Esophagus muscularis mucosa (tissue), 4 donors: ENCODE results near the gene LSM3.

ENCODE experiments used
- CTCF ChIP-seq, 3 experiments: fragments of 200-600 bp in 2 of 3; fragments of 450-650 bp in 1 of 3; sonication (generic) in 2 of 3; IDR thresholded peaks; one replicate each; pipeline ENCODE4 v1.5.1; 2017 to 2019; ENCODE audit warnings: antibody characterized with exemption in 3 of 3, mild to moderate bottlenecking in 2 of 3, moderate library complexity in 1 of 3
- EP300 ChIP-seq: sonication (generic); formaldehyde crosslinking; IDR thresholded peaks from one replicate; pipeline ENCODE4 v1.6.1; 2017; ENCODE audit warnings: antibody characterized with exemption
- POLR2A ChIP-seq: fragments of 450-650 bp; IDR thresholded peaks from one replicate; pipeline ENCODE4 v1.6.1; 2017; ENCODE audit warnings: antibody characterized with exemption, moderate library complexity, mild to moderate bottlenecking, low read depth

GRCh38 chr3:14210843-14211594 lies 32.4 kb downstream of the LSM3 start:
- no peak for TF ChIP-seq CTCF (IDR thresholded peaks at IDR 0.05)
- TF ChIP-seq POLR2A: no peak
- no peak for TF ChIP-seq EP300
